ENCODE measurements around the gene ACP5. TPM values are rescaled to one million over a fixed set of nuclear protein-coding genes. Genes with fewer than 3 reads are reported as not detected.
A peak's percentile ranks its signal among the peaks of the same experiment; 100 is the strongest.

Gene ACP5
- total and polyA plus RNA-seq, 3 donors from 2014 or later = 4.2 to 20.5 (median 6.8) TPM

DNA sequence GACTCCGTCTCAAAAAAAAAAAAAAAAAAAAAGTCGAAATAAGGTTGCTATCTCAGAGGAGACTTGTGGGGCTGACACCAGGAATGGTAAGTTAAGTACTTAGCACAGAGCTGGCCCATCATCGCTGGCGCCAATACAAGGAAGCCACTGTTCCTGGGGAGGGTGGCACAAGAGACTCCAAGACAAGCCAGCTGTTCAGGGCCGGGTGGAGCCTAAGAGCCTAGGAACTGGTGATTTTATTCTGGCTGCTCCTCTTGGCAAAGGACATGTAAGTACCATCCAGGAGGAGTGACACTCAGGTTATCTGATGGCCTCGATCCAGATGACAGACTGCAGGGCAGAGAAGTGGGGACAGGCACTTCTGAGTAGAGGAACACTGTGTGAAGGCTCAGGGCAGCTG is 22.2 kb downstream of the ACP5 start:
- H3K36me3 ChIP-seq (ENCODE audit: low read depth, missing control alignments) = no peaks in the 10 kb centered on the region

DNA sequence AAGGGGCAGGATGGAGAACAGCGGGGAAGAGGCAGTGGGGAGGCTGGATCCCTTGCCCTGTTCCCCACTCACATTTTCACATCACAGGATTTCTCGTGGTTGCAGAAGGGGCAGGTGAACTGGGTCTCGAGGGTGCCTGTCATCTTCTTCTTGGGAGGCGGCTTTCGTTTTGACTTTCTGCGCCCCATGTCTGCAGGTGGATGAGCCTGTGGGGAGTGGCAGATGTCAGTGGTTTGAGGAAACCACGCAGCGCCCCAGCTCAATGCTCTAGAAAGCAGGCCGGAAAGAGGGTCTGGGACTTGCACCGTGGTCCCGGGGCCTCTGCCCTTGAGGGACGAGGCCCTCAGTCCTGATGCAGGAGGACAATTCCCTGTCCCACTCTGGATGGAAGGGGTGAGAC is 23.3 kb downstream of the ACP5 start:
- Histone ChIP-seq H3K4me1 (peaks cover 11% of the 10 kb centered on the region), H3K36me3 (ENCODE audit: low read depth, missing control alignments) (no peaks in the 10 kb centered on the region), H3K9me3 (no peaks in the 10 kb centered on the region), H3K27ac (no peak overlapping the region), H3K4me3 (no peak overlapping the region), H3K27me3 (no peaks in the 10 kb centered on the region)
- DNase-seq = no peak
- TF ChIP-seq CTCF (IDR thresholded peaks at IDR 0.05) (no peak), POLR2A (IDR thresholded peaks at IDR 0.05) (no peak)
- intact Hi-C loops (cut with DNase I; ENCODE audit: low total_unique reads) = no loop called here
- 92 to 96% methylated on average over 6 to 12 of the region's 12 CpGs for WGBS, 2 donors

More for the DNA sequence above, 22.2 kb downstream of the ACP5 start:
- Histone ChIP-seq H3K9me3 (no peaks in the 10 kb centered on the region), H3K27me3 (no peaks in the 10 kb centered on the region), H3K4me3 (no peak overlapping the region), H3K27ac (no peak overlapping the region), H3K4me1 (peaks cover 18% of the 10 kb centered on the region)
- no peak for TF ChIP-seq POLR2A (IDR thresholded peaks at IDR 0.05)
- TF ChIP-seq CTCF (IDR thresholded peaks at IDR 0.05) = no peak
- DNase-seq = no peak
- intact Hi-C loops (cut with DNase I; ENCODE audit: low total_unique reads) = no loop called here
- 40 to 79% methylated on average over 6 of the region's 6 CpGs for WGBS, 2 donors

GRCh38 chr19:11552666-11553372 is 24.6 kb downstream of the ACP5 start:
- no peaks in the 10 kb centered on the region for H3K9me3 ChIP-seq
- H3K36me3 ChIP-seq (ENCODE audit: low read depth, missing control alignments) = no peaks in the 10 kb centered on the region
- peaks cover 4% of the 10 kb centered on the region for H3K4me1 ChIP-seq
- no peak overlapping the region for H3K27ac ChIP-seq
- intact Hi-C loops (cut with DNase I; ENCODE audit: low total_unique reads) = no loop called here
- no peak for DNase-seq
- no peak for TF ChIP-seq POLR2A (IDR thresholded peaks at IDR 0.05)
- no peak for TF ChIP-seq CTCF (IDR thresholded peaks at IDR 0.05)
- no peak overlapping the region for H3K4me3 ChIP-seq
- H3K27me3 ChIP-seq = no peaks in the 10 kb centered on the region
- WGBS, 2 donors = 77 to 82% methylated on average over 17 to 20 of the region's 20 CpGs

- Histone ChIP-seq H3K4me3 (no peak overlapping the region), H3K4me1 (no peaks in the 10 kb centered on the region), H3K27ac (peak overlapping the region; percentile 31 to 69), H3K27me3 (no peaks in the 10 kb centered on the region), H3K9me3 (no peaks in the 10 kb centered on the region), H3K36me3 (ENCODE audit: low read depth, missing control alignments) (no peaks in the 10 kb centered on the region)
- DNase-seq = no peak
- 69 to 77% methylated on average over 5 to 26 of the region's 26 CpGs for WGBS, 2 donors
- intact Hi-C loops (cut with DNase I; ENCODE audit: low total_unique reads) = no loop called here
- TF ChIP-seq CTCF (IDR thresholded peaks at IDR 0.05) (no peak), POLR2A (IDR thresholded peaks at IDR 0.05) (no peak)
These were observed 25.7 kb downstream of the ACP5 start for GRCh38 chr19:11551603-11552235.

Data from testis (tissue), 3 donors.